Measurements from ENCODE around the gene SNTG2. TPM values are rescaled to one million over a fixed set of nuclear protein-coding genes. Genes with fewer than 3 reads are reported as not detected.

SNTG2 gene
- total and polyA plus RNA-seq, 9 donors: 0.17 to 5.7 (median 1.3) TPM; not detected in 1

GRCh38 chr2:960061-960736, 9.6 kb downstream of the SNTG2 start:
- H3K9me3 ChIP-seq: no peaks in the 10 kb centered on the region
- intact Hi-C loops (cut with DNase I): no loop called here
- H3K36me3 ChIP-seq: no peaks in the 10 kb centered on the region
- H3K27me3 ChIP-seq: no peaks in the 10 kb centered on the region
- no peak overlapping the region for H3K27ac ChIP-seq
- H3K4me1 ChIP-seq (ENCODE audit: insufficient read depth): no peaks in the 10 kb centered on the region
- WGBS, 3 donors: 88 to 90% (median 88%) methylated on average over 14 of the region's 14 CpGs
- TF ChIP-seq POLR2A (IDR thresholded peaks at IDR 0.05) (no peak), CTCF (IDR thresholded peaks at IDR 0.05) (no peak), EP300 (IDR thresholded peaks at IDR 0.05) (no peak)
- DNase-seq: no peak
- no peak overlapping the region for H3K4me3 ChIP-seq

- Histone ChIP-seq H3K27ac (no peak overlapping the region), H3K4me3 (no peak overlapping the region), H3K4me1 (ENCODE audit: insufficient read depth) (no peaks in the 10 kb centered on the region), H3K27me3 (no peaks in the 10 kb centered on the region), H3K36me3 (no peaks in the 10 kb centered on the region), H3K9me3 (no peaks in the 10 kb centered on the region)
- intact Hi-C loops (cut with DNase I): no loop called here
- DNase-seq: no peak
- no peak for TF ChIP-seq POLR2A (IDR thresholded peaks at IDR 0.05)
- TF ChIP-seq EP300 (IDR thresholded peaks at IDR 0.05): no peak
- no peak for TF ChIP-seq CTCF (IDR thresholded peaks at IDR 0.05)
These were observed 11.1 kb downstream of the SNTG2 start for GRCh38 chr2:961786-962185.

GRCh38 chr2:963876-964275, 13.2 kb downstream of the SNTG2 start:
- no peaks in the 10 kb centered on the region for H3K27me3 ChIP-seq
- H3K9me3 ChIP-seq: no peaks in the 10 kb centered on the region
- TF ChIP-seq POLR2A (IDR thresholded peaks at IDR 0.05) (no peak), EP300 (IDR thresholded peaks at IDR 0.05) (no peak), CTCF (IDR thresholded peaks at IDR 0.05) (no peak)
- no peaks in the 10 kb centered on the region for H3K36me3 ChIP-seq
- no peak overlapping the region for H3K27ac ChIP-seq
- no peak overlapping the region for H3K4me3 ChIP-seq
- H3K4me1 ChIP-seq (ENCODE audit: insufficient read depth): no peaks in the 10 kb centered on the region
- DNase-seq: no peak
- intact Hi-C loops (cut with DNase I): no loop called here
- WGBS, 3 donors: 87 to 92% (median 89%) methylated on average over 6 of the region's 6 CpGs

- 91 to 95% (median 94%) methylated on average over 8 of the region's 8 CpGs for WGBS, 3 donors
- H3K4me3 ChIP-seq: no peak overlapping the region
- intact Hi-C loops (cut with DNase I): no loop called here
These were observed 13.9 kb downstream of the SNTG2 start for GRCh38 chr2:964562-964961.

More at GRCh38 chr2:964562-964961, 13.9 kb downstream of the SNTG2 start:
- Histone ChIP-seq H3K4me1 (ENCODE audit: insufficient read depth) (no peaks in the 10 kb centered on the region), H3K36me3 (no peaks in the 10 kb centered on the region), H3K9me3 (no peaks in the 10 kb centered on the region), H3K27me3 (no peaks in the 10 kb centered on the region), H3K27ac (no peak overlapping the region)
- TF ChIP-seq POLR2A (IDR thresholded peaks at IDR 0.05): no peak
- TF ChIP-seq EP300 (IDR thresholded peaks at IDR 0.05): no peak
- TF ChIP-seq CTCF (IDR thresholded peaks at IDR 0.05): no peak
- DNase-seq: no peak
